Adrenal gland (tissue), 5 donors: ENCODE data around the gene CARS2.

ENCODE experiments used
- CTCF ChIP-seq, 6 experiments: fragments of 450-650 bp in 4 of 6; fragments of 200-600 bp in 2 of 6; sonication (generic) in 1 of 6; IDR thresholded peaks; 1 replicate in 5 of 6; 2 replicates in 1 of 6; pipeline versions ENCODE4 v1.5.1 to v1.8.0; 2016 to 2021; ENCODE audit warnings: antibody characterized with exemption in 6 of 6, mild to moderate bottlenecking in 2 of 6, moderate library complexity in 1 of 6
- POLR2A ChIP-seq, 2 donors: fragments of 450-650 bp; IDR thresholded peaks; one replicate each; pipeline ENCODE4 v1.6.1; 2017; ENCODE audit warnings: antibody characterized with exemption in 2 of 2, mild to moderate bottlenecking in 2 of 2, moderate library complexity in 1 of 2
- donor health status: DM: no; HTN: no; CAD: no.

GRCh38 chr13:110699148-110700145 is 6.5 kb downstream of the CARS2 start:
- TF ChIP-seq POLR2A (IDR thresholded peaks at IDR 0.05) (no peak), CTCF (IDR thresholded peaks at IDR 0.05) (no peak)
